ENCODE measurements around the gene TMEM59.
"Not testable (repeated sequence)": the region's sequence is repeated elsewhere in the genome, so short reads cannot be mapped to it uniquely, and the experiment has no call there.

Gene TMEM59

DNA sequence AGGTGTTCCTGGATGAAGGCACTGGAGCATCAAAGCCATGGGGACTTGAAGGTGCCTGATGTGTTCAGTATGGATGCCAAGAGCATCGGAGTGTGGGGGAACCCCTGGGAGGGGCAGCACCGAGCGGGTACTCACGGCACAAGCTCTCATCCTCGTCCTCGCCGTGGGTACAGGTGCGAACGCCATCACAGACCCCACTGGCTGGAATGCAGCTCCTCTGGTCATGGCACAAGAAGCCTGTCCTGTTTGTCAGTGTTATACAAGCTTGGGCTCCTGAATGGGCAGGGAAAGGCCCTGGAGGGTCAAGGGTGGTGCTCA, 41.0 kb downstream of the TMEM59 start:
- no peak for DNase-seq (ENCODE audit: low read depth)

DNA sequence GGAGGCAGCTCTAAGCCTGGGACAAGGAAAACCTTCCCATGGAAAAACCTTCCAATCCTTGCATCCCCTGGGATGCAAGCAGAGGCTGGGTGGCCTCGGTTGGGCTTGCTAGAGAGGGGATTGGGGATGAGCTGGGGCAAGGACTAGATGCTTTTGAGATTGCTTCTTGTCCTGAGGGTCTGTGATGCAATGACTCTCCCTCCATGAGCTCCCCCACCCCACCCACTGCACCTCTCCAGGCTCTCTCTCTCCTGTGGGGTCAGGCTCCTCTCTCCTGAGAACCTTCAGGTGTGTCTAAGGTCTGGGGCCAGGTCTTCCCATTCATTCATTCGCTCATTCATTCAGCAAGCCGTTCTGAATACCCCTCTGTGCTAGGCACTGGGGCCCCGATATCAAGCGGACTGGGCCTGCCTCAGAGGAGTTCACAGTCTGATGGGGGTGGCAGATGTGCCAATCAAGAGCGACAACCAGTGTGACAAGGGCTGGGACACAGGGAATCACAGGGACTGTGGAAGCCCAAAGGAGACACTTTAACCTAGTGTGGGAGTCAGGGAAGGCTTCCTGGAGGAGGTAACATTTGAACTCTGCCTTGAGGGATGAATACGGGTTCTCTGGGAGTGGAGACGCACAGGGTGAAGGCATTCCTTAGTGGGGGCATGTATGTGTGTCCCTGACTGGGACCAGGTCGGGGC, 41.5 kb downstream of the TMEM59 start:
- DNase-seq (ENCODE audit: low read depth) = no peak

DNA sequence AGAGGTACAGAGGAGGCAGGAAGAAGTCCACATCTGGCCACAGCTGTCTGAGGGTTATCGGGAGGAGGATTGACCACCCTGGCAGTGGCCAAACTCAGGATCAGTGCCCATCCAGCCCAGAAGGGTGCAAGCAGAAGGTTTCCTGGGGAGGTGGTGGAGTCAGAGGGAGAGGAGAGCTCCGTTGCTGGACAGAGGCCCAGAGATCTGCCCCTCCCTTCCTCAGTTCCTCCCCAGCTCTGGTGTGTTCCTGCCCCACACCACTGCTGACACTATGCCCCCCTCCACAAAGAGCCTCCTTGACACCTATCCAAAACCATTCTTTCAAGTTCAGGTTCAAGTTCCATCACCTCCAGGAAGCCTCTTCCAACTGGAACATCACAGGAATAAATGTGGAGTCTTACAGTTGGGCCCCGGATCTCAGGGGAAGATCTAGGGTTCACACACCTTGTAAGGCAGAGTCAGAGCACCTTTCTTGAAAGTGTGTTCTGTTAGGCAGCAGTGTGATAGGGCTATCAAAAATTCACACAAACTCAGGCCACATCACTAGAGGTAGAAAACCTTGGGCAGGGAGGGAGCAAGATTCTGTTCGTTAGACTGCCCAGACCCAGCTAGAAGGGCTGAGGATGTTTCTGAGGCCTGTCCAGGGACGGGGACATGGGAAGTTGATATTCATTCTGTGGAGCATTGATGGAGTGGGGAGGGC, 42.4 kb downstream of the TMEM59 start:
- DNase-seq (ENCODE audit: low read depth) = no peak

DNA sequence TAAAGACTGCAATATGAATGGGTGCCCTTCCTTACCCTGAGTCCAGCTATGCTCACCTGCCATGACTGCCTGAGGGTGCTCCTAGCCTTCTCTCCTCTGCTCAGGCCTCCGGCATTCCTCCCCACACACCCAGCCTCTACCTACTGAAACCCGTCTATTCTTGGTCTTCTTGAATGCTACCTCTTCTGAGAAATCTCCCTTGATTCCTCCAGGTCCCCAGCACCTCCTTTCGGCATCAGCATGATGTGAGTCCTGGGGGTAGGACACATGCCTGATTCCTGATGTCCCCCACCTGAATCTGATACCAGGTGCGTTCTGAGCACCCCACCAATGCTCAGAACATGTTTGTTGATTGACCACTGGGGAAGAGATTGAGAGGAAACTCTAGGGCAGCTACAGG, 43.6 kb downstream of the TMEM59 start:
- no peak for DNase-seq (ENCODE audit: low read depth)

DNA sequence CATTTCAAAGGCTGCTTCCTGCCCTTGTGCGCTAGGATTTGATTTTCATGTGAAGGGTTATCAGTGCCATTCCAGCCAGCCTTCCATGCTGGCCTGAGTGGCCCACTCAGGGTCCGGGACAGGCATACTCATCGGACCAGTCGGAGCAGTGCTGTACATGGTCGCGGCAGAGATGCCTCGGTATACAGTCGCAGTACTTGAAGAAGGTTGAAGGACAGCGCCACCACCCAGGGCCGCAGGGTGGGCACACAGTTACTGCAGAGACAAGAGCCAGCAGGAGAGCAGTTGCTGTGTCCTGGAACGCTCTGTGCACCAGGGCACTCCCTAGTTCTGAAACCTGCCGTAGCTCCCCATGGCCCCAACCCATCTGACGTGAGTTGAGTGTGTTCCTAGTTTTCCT, 44.1 kb downstream of the TMEM59 start:
- DNase-seq (ENCODE audit: low read depth) = no peak

DNA sequence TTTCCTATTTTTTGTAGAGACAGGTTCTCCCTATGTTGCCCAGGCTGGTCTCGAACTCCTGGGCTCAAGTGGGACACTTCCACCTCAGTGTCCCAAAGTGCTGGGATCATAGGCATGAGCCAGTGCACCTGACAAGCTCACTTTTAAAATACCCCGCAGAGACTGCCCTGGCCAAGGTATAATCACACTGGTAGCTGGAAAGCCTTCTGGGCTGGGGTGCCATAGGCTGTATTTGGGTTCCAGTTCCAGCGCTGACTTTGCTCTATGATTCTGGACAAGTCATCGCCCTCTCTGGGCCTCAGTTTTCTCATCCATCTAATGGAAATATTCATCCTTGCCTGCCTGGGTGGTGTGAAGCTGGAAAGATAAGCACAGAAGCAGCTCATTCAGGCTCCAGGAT, 45.4 kb downstream of the TMEM59 start:
- no peak for DNase-seq (ENCODE audit: low read depth)

DNA sequence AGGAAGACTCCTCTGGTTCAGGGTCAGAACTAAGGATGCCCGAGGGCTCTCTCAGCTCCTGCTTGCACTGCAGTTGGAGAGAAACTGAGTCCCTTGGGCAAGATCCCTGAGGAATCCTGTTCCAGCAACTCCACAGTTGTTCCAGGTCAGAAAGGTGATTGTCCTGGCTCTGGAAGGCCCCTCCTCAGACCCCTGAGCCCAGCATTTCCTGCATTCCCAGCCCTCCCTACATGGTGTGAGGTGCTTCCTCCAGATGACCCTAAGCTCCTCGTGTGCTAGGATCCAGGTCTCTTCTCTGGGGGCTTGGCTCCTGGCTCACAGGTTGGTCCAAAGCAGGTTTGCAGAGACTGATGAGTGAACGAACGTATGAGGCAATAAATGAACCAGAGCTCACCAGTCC, 46.5 kb downstream of the TMEM59 start:
- no peak for DNase-seq (ENCODE audit: low read depth)

DNA sequence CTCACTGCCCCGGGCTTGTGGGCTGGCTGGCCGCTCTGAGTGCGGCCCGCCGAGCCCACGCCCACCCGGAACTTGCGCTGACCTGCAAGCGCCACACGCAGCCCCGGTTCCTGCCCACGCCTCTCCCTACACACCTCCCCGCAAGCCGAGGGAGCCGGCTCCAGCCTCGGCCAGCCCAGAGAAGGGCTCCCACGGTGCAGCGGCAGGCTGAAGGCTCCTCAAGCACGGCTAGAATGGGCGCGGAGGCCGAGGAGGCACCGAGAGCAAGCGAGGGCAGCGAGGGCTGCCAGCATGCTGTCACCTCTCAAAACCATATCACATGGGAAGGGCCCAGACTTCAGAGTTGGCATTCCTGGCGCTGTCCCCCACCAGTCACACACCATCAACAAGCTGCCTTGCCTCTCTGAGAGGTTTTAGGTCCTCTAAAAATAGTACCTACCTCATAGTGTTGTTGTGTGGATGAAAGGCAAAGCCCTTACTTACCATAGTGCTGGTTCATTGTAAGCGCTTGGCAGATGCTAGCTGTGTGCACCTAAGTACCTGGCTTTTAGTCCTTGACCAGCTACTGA, 48.4 kb downstream of the TMEM59 start:
- DNase-seq (ENCODE audit: low read depth) = no peak

DNA sequence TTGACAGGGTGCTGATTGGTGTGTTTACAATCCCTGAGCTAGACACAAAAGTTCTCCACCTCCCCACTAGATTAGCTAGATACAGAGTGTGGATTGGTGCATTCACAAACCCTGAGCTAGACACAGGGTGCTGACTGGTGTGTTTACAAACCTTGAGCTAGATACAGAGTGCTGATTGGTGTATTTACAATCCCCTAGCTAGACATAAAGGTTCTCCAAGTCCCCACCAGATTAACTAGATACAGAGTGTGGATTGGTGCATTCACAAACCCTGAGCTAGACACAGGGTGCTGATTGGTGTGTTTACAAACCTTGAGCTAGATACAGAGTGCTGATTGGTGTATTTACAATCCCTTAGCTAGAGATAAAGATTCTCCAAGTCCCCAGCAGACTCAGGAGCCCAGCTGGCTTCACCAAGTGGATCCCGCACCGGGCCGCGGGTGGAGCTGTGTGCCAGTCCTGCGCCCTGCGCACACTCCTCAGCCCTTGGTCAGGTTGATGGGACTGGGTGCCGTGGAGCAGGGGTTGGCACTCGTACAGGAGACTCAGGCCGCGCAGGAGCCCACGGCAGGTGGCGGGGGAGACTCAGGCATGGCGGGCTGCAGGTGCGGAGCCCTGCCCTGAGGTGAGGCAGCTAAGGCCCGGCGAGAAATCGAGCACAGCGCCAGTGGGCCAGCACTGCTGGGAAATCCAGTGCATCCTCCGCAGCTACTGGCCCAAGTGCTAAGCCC, 49.1 kb downstream of the TMEM59 start:
- not testable (repeated sequence) for DNase-seq (ENCODE audit: low read depth)

DNA sequence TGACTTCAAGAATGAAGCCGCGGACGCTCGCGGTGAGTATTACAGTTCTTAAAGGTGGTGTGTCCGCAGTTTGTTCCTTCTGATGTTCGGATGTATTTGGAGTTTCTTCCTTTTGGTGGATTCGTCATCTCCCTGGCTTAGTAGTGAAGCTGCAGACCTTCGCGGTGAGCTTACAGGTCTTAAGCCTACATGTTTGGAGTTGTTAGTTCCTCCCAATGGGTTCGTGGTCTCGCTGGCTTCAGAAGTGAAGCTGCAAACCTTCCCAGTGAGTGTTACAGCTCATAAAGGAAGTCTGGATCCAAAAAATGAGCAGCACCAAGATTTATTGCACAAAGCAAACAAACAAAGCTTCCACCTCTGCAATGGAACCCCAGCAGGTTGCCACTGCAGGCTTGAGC, 49.8 kb downstream of the TMEM59 start:
- no peak for DNase-seq (ENCODE audit: low read depth)

DNA sequence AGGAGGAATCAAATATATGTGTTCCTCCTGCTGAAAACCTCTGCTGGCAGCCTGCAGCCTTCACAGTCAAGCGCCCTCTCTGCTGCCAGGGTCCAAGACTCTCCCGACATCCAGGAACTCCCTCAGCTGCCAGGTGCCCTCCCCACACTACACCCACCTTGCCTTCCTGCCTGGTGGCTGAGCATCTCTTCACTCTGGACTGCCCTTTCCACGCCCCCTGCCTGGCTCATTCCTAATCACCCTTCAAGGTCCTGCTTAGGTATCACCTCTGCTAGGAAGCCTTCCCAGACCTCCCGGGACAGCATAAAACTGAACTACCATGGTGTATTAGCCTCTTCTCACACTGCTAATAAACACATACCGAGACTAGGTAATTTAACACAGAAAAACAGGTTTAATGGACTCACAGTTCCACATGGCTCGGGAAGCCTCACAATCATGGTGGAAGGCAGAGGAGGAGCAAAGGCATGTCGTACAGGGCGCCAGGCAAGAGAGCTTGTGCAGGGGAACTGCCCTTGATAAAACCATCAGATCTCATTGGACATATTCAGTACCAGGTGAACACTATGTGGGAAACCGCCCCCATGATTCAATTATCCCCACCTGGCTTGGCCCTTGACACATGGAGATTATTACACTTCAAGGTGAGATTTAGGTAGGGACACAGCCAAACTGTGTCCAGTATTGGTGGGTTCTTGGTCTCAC, 50.3 kb downstream of the TMEM59 start:
- no peak for DNase-seq (ENCODE audit: low read depth)

DNA sequence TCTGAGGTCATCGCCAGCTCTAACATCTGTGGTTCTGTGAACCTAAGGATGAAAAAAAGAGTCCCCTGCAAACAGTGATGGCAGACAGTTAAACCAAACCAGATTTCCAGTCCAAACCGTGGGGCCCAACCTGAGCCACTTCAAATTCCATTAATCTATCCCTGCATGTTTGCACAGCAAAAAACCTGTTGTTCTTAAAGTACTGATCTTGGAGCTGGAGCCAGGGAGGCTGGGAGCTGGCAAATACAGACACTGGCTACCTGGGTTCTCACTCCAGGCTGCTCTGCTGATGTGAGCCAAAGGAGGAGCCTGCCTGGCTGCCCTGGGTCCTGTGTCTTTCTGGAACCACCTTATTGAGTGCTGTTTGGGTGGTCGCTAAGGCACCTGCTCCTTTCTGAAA, 51.4 kb downstream of the TMEM59 start:
- no peak for DNase-seq (ENCODE audit: low read depth)

DNA sequence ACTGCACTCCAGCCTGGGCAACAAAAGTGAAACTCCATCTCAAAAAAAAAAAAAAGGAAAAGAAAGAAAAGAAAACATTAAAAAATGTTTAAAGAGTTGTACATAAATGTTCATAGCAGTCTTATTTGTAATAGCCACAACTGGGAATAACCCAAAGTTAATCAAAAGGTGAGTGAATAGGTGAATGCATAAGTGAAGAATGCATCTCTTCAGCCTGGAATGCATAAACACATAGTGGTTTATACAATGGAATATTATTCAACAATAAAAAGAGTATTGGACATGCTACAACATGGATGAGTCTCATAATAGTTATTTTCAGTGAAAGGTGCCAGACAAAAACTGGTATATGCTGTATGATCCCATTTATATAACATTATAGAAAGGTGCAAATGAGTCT, 53.1 kb downstream of the TMEM59 start:
- no peak for DNase-seq (ENCODE audit: low read depth)

DNA sequence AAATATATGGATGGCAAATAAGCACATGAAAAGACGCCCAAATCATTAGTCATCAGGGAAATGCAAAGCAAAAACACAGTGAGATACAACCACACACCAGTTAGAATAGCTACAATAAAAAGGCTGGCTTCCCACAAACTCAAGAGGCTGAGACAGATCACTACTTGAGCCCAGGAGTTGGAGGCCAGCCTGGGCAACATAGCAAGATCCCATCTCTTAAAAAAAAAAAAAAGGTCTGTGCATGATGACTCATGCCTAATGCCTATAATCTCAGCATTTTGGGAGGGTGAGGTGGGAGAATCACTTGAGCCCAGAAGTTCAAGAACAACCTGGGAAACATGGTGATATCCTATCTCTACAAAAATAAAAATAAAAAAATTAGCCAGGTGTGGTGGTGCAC, 54.8 kb downstream of the TMEM59 start:
- no peak for DNase-seq (ENCODE audit: low read depth)

DNA sequence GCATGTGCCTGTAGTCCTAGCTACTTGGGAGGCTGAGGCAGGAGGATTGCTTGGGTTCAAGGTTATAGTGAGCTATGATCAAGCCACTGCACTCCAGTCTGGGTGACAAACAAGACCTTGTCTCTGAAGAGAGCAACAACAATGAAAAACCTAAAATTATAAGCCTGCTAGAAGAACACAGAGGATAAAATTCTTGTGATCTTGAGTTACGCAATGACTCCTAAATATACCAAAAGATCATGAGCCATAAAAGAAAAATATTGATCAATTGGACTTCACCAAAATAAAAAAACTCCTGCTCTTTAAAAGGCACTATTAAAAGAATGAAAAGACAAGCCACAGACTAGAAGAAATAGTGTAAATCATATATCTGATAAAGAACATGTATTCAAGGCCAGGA, 57.3 kb downstream of the TMEM59 start:
- DNase-seq (ENCODE audit: low read depth) = no peak

DNA sequence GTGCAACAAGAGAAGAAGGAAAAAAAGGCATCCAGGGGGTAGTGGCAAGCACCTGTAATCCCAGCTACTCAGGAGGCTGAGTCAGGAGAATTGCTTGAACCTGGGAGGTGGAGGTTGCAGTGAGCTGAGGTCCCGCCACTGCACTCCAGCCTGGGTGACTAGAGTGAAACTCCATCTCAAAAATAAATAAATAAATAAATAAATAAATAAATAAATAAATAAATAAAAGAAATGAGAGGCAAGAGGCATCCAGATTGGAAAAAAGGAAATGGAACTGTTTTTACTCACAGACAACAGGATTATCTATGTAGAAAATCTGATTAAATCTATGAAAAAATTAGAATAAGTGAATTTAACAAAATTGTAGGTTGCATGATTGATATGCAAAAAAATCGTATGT, 58.5 kb downstream of the TMEM59 start:
- DNase-seq (ENCODE audit: low read depth) = not testable (repeated sequence)

DNA sequence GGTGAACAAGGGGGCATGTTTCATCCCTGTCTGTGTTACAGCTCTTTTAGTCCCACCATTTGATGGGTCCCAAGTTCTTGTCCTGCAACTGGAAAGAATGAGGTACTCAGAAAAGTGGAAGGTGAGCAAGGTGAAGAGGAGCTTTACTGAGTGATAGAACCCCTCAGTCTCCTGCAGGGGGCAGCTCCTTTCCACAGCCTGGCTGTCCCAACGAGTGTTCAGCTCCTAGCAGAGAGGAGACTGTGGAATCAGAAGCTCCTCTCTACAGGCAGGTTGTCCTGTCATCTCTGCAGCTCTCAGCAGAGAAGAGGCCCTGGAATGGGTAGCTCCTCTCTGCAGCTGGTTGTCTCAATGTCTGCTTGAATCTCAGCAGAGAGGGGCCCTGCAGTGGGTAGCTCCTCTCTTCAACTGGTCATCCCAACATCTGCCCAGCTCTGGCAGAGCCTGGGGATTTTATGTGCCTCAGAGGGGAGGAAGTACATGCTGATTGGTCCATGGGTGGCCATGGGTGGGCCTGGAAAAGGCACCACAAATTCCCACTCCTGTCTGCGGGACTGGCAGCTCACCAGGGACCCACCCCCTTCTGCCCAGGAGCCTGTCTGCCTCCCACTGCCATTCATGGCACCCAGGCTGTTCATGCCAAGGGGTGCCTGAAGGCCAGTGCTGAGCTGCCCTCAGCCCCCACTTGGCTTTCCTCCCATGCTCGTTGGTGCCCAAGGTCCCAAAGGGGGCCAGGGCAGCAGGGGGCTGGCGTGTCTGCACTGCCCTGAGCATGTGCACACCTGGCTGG, 60.7 kb downstream of the TMEM59 start:
- no peak for DNase-seq (ENCODE audit: low read depth)

DNA sequence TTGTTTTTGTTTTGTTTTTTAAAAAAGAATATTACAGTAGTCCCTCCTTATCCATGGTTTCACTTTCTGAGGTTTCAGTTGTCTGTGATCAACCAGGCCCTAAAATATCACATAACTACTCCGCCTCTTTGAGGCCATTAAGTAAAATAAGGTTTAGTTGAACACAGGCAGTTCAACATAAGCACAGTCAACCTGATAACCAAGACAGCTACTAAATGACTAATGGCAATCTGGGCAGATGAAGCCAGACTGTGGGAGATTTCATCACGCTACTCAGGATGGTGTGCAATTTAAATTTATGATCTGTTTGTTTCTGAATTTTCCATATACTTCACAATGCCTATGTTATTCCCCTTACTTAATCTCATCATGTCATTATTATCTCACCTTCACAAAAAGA, 65.1 kb downstream of the TMEM59 start:
- DNase-seq (ENCODE audit: low read depth) = no peak

DNA sequence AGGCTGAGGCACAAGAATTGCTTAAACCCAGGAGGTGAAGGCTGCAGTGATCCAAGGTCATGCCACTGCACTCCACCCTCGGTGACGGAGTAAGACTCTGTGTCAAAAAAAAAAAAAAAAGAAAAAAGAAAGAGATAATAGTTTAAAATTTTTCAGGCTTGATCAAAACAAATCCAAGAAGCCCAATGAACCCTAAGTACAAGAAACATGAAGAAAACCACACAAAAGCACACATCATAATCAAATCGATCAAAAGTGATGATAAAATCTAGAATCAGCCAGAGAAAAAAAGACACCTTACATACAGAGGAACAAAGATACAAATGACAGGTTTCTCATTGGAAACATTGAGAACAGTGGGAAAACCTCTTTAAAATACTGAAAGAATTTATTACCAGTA, 66.5 kb downstream of the TMEM59 start:
- no peak for DNase-seq (ENCODE audit: low read depth)

DNA sequence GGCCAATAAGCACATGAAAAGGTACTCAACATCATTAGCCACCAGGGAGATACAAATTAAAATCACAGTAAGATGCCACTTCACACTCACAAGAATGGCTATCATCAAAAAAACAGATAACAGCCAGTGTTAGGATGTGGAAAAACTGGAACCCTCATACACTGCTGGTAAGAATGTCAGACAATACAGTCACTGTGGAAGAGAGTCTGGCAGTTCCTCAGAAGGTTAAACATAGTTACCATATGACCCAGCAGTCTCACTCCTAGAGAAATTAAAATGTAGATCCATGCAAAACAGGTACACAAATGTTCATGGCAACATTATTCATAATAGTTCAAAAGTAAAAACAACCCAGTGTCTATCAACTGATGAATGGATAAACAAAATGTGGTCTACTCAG, 68.3 kb downstream of the TMEM59 start:
- DNase-seq (ENCODE audit: low read depth) = no peak

DNA sequence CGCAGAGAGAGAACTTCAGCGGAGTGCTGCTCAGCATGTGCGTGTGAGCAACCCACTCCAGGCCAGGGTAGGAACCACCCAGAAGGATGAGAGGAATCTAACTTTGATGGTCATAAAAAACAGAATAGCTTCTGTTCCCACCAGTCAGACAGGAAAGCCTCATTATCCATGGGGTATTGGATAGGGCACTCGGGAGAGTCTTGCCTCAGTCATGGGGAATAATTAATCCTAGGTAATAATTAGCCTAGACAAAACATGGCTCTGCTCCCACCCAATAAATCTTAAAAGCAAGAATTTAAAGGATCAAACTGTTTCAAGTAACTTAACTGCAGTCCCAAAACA, 70.3 kb downstream of the TMEM59 start:
- DNase-seq (ENCODE audit: low read depth) = no peak
